H1 (cell line): ENCODE measurements around the gene RAB11FIP3. TPM values are rescaled to one million over a fixed set of nuclear protein-coding genes. Genes with fewer than 3 reads are reported as not detected.
A peak's percentile ranks its signal among the peaks of the same experiment; 100 is the strongest.

Experiments used
- CTCF ChIA-PET: fragments of 300-600 bp; sonication (Branson Sonifier 250); formaldehyde crosslinking; loops from one replicate; lab custom pipeline; 2021; ENCODE audit not compliant: partially characterized antibody; lab: Charles Lee
- POLR2A ChIA-PET: fragments of 300-600 bp; sonication (Branson Sonifier 250); formaldehyde crosslinking; loops from one replicate; lab custom pipeline; 2021; ENCODE audit warnings: inconsistent platforms; ENCODE audit not compliant: partially characterized antibody; lab: Charles Lee
- DNase-seq, 2 experiments: peaks; one replicate each; pipeline versions ENCODE4 v3.0.0 to v3.0.0-alpha.2; 2010 to 2022; ENCODE audit warnings: low spot score in 2 of 2, low read depth in 1 of 2, mixed read lengths in 1 of 2
- FAIRE-seq: peaks from 2 replicates; lab custom pipeline; 2011; peaks lifted over from hg19 to GRCh38; lab: Jason Lieb, UNC
- H2AFZ ChIP-seq: 2 replicates; pipeline ENCODE4 v1.8.1; 2012; ENCODE audit warnings: low read length, inconsistent platforms
- H2AK5ac ChIP-seq: 2 replicates; pipeline ENCODE4 v1.6.1; 2013; ENCODE audit warnings: low read depth, low read length
- H2BK120ac ChIP-seq: replicated peaks from 2 replicates; pipeline ENCODE3; 2013; ENCODE audit warnings: low read depth, low read length, inconsistent platforms
- H2BK12ac ChIP-seq: 2 replicates; pipeline ENCODE4 v1.6.1; 2013; ENCODE audit warnings: low read depth, low read length
- H2BK15ac ChIP-seq: 2 replicates; pipeline ENCODE4 v1.6.1; 2013; ENCODE audit warnings: low read length
- H2BK20ac ChIP-seq: 2 replicates; pipeline ENCODE4 v1.6.1; 2013; ENCODE audit warnings: low read length
- H2BK5ac ChIP-seq: 2 replicates; pipeline ENCODE4 v1.6.1; 2013; ENCODE audit warnings: low read depth, low read length
- H3K14ac ChIP-seq: 2 replicates; pipeline ENCODE4 v1.6.1; 2013; ENCODE audit warnings: inconsistent platforms; ENCODE audit not compliant: insufficient read length
- H3K18ac ChIP-seq: 2 replicates; pipeline ENCODE4 v1.6.1; 2013; ENCODE audit warnings: low read length; ENCODE audit errors: extremely low read depth
- H3K23ac ChIP-seq: 2 replicates; pipeline ENCODE4 v1.6.1; 2013; ENCODE audit warnings: inconsistent platforms; ENCODE audit not compliant: insufficient read length
- H3K23me2 ChIP-seq: 2 replicates; pipeline ENCODE4 v1.6.1; 2013; ENCODE audit warnings: low read depth, low read length
- H3K27ac ChIP-seq: 2 replicates; pipeline ENCODE4 v1.6.1; 2011; ENCODE audit warnings: low read depth, low read length, inconsistent platforms
- H3K27me3 ChIP-seq, 4 experiments: replicated peaks in 1 of 4; 1 replicate in 1 of 4; 2 replicates in 3 of 4; pipeline versions ENCODE4 v1.6.1 to v1.8.1; 2011 to 2013; ENCODE audit warnings: low read length in 3 of 4, mild to moderate bottlenecking in 3 of 4, inconsistent platforms in 2 of 4, mixed read lengths in 2 of 4, moderate library complexity in 1 of 4; ENCODE audit not compliant: control insufficient read depth in 3 of 4, insufficient read depth in 3 of 4; ENCODE audit errors: extremely low read depth in 1 of 4
- H3K36me3 ChIP-seq, 4 experiments: 2 replicates each; pipeline versions ENCODE4 v1.6.1 to v1.8.1; 2011 to 2013; ENCODE audit warnings: mild to moderate bottlenecking in 4 of 4, low read length in 3 of 4, moderate library complexity in 2 of 4, control low read depth in 1 of 4, inconsistent platforms in 1 of 4; ENCODE audit not compliant: insufficient read depth in 4 of 4, control insufficient read depth in 2 of 4
- H3K4ac ChIP-seq: replicated peaks from 2 replicates; pipeline ENCODE3; 2013; ENCODE audit warnings: low read length, low read depth, mixed read lengths, inconsistent platforms; ENCODE audit not compliant: insufficient read length
- H3K4me1 ChIP-seq, 4 experiments: replicated peaks in 1 of 4; 1 replicate in 1 of 4; 2 replicates in 3 of 4; pipeline versions ENCODE4 v1.6.1 to v1.8.1; 2011 to 2013; ENCODE audit warnings: low read length in 3 of 4, inconsistent platforms in 2 of 4, mixed read lengths in 1 of 4; ENCODE audit not compliant: insufficient read depth in 4 of 4, control insufficient read depth in 3 of 4
- H3K4me2 ChIP-seq, 2 experiments: 2 replicates each; pipeline versions ENCODE4 v1.6.1 to v1.8.1; 2011 to 2013; ENCODE audit warnings: low read depth in 2 of 2, low read length in 2 of 2, control low read depth in 1 of 2, inconsistent platforms in 1 of 2, mild to moderate bottlenecking in 1 of 2; ENCODE audit not compliant: insufficient read depth in 1 of 2
- H3K4me3 ChIP-seq, 4 experiments: fragments of 200-600, 300-600 bp in 1 of 4; sonication (generic), shearing (Covaris generic), sonication (Bioruptor Twin) in 1 of 4; 2 replicates each; pipeline versions ENCODE4 v1.5.1 to v1.8.1; 2011 to 2016; ENCODE audit warnings: low read length in 4 of 4, low read depth in 3 of 4, control low read depth in 2 of 4, inconsistent platforms in 2 of 4, mild to moderate bottlenecking in 2 of 4, mixed read lengths in 1 of 4, moderate library complexity in 1 of 4; ENCODE audit not compliant: insufficient read depth in 2 of 4; ENCODE audit errors: extremely low read depth in 1 of 4
- H3K56ac ChIP-seq: replicated peaks from 2 replicates; pipeline ENCODE3; 2013; ENCODE audit warnings: low read depth, mild to moderate bottlenecking, mixed read lengths, low read length, inconsistent platforms; ENCODE audit not compliant: insufficient read length
- H3K79me1 ChIP-seq: 2 replicates; pipeline ENCODE4 v1.6.1; 2013; ENCODE audit warnings: low read depth, low read length, control low read depth
- H3K79me2 ChIP-seq, 2 experiments: 2 replicates each; pipeline versions ENCODE4 v1.6.1 to v1.8.1; 2012 to 2013; ENCODE audit warnings: low read length in 2 of 2, mild to moderate bottlenecking in 2 of 2, inconsistent platforms in 1 of 2; ENCODE audit not compliant: insufficient read depth in 2 of 2, control insufficient read depth in 1 of 2
- H3K9ac ChIP-seq, 4 experiments: replicated peaks in 1 of 4; 1 replicate in 1 of 4; 2 replicates in 3 of 4; pipeline versions ENCODE4 v1.6.1 to v1.8.1; 2011 to 2013; ENCODE audit warnings: low read depth in 3 of 4, low read length in 3 of 4, control low read depth in 2 of 4, mild to moderate bottlenecking in 2 of 4, moderate library complexity in 2 of 4, inconsistent platforms in 1 of 4; ENCODE audit errors: extremely low read depth in 1 of 4
- H3K9me3 ChIP-seq, 2 experiments: 2 replicates each; pipeline versions ENCODE4 v1.6.1 to v1.8.1; 2012 to 2013; ENCODE audit warnings: mild to moderate bottlenecking in 2 of 2, moderate library complexity in 2 of 2, control low read depth in 1 of 2, inconsistent platforms in 1 of 2, low read depth in 1 of 2, low read length in 1 of 2, mixed read lengths in 1 of 2; ENCODE audit not compliant: insufficient read depth in 2 of 2
- H4K20me1 ChIP-seq, 2 experiments: replicated peaks in 1 of 2; 2 replicates each; pipeline versions ENCODE3 to v1.8.1; 2011 to 2013; ENCODE audit warnings: inconsistent platforms in 2 of 2, low read length in 2 of 2, mild to moderate bottlenecking in 1 of 2; ENCODE audit not compliant: insufficient read depth in 2 of 2, control insufficient read depth in 1 of 2
- H4K5ac ChIP-seq: 2 replicates; pipeline ENCODE4 v1.6.1; 2013; ENCODE audit warnings: low read length, low read depth, mixed read lengths, inconsistent platforms; ENCODE audit not compliant: insufficient read length
- H4K8ac ChIP-seq: 2 replicates; pipeline ENCODE4 v1.8.0; 2013; ENCODE audit warnings: mild to moderate bottlenecking, moderate library complexity, low read length, inconsistent platforms; ENCODE audit not compliant: insufficient read depth; ENCODE audit errors: extremely low read depth
- H4K91ac ChIP-seq: replicated peaks from 2 replicates; pipeline ENCODE3; 2013; ENCODE audit warnings: low read length, mixed read lengths, inconsistent platforms; ENCODE audit not compliant: insufficient read length
- BACH1 ChIP-seq: IDR thresholded peaks from 2 replicates; pipeline ENCODE4 v1.6.1; 2012; ENCODE audit warnings: low read length, improper control_type of control experiment
- CTCF ChIP-seq, 3 experiments: IDR thresholded peaks; 1 replicate in 2 of 3; 2 replicates in 1 of 3; pipeline versions ENCODE4 v1.5.1 to v1.6.1; 2011; ENCODE audit warnings: low read length in 3 of 3, mild to moderate bottlenecking in 3 of 3, inconsistent platforms in 2 of 3, low read depth in 1 of 3, moderate library complexity in 1 of 3; ENCODE audit not compliant: insufficient read depth in 1 of 3; ENCODE audit errors: control extremely low read depth in 1 of 3
- E2F6 ChIP-seq: IDR thresholded peaks from 2 replicates; pipeline ENCODE4 v1.6.1; 2012; ENCODE audit warnings: inconsistent platforms
- EZH2 ChIP-seq: fragments of 200-600 bp; sonication (generic); IDR thresholded peaks from 2 replicates; pipeline ENCODE4 v1.7.1; 2012; ENCODE audit warnings: low read depth, mild to moderate bottlenecking, moderate library complexity, low read length, inconsistent platforms; ENCODE audit not compliant: severe bottlenecking
- PHF8 ChIP-seq: fragments of 200-600 bp; sonication (generic); conservative IDR thresholded peaks from 2 replicates; pipeline ENCODE4 v1.7.1; 2012; ENCODE audit warnings: low read depth, mild to moderate bottlenecking, inconsistent platforms, low read length, moderate library complexity
- RAD21 ChIP-seq, 2 experiments: IDR thresholded peaks in 1 of 2; conservative IDR thresholded peaks in 1 of 2; 2 replicates each; pipeline ENCODE4 v1.6.1; 2011; ENCODE audit warnings: low read depth in 2 of 2, low read length in 2 of 2, improper control_type of control experiment in 1 of 2, inconsistent platforms in 1 of 2, mild to moderate bottlenecking in 1 of 2, moderate library complexity in 1 of 2
- RXRA ChIP-seq: IDR thresholded peaks from 2 replicates; pipeline ENCODE4 v1.6.1; 2011; ENCODE audit warnings: low read depth, mild to moderate bottlenecking, low read length, moderate library complexity; ENCODE audit not compliant: insufficient read depth
- TBP ChIP-seq: IDR thresholded peaks from 2 replicates; pipeline ENCODE4 v1.6.1; 2011; ENCODE audit warnings: low read depth, low read length, improper control_type of control experiment
- ZNF274 ChIP-seq: IDR thresholded peaks from 2 replicates; pipeline ENCODE4 v1.7.0; 2012; ENCODE audit warnings: low read length, borderline replicate concordance; ENCODE audit errors: extremely low read depth
- WGBS, 2 experiments: shearing (Covaris generic) in 1 of 2; methylation state at CpG; one replicate each; pipeline versions ENCODE4 v1.1.6 to v1.1.7; 2013 to 2015; ENCODE audit warnings: low lambda C conversion rate in 2 of 2, mixed read lengths in 2 of 2, inconsistent platforms in 1 of 2, low coverage in 1 of 2, missing lambda C conversion rate in 1 of 2; ENCODE audit not compliant: insufficient replicate concordance in 2 of 2, insufficient coverage in 1 of 2, insufficient read length in 1 of 2; ENCODE audit errors: extremely low coverage in 1 of 2, missing lambda C conversion rate in 1 of 2; 5-methylcytosine and 5-hydroxymethylcytosine counted together
- polyA plus RNA-seq, 7 experiments: library from polyadenylated mRNA; depleted of rRNA in 3 of 7; stranded (reverse) in 5 of 7; unstranded in 2 of 7; fragments of >200 nt in 5 of 7; fragments of 200-250 nt in 2 of 7; gene quantifications; 1 replicate in 5 of 7; 2 replicates in 1 of 7; 4 replicates in 1 of 7; pipeline versions ENCODE4 v1.2.1 to v1.2.3, GENCODE V29; 2011 to 2013; ENCODE audit warnings: missing spikeins in 2 of 7, mixed read lengths in 2 of 7
- total RNA-seq: library from RNA; stranded (reverse); fragmentation: NEBNext Ultra II Directional; extraction: Animal tissue kit (Norgen Biotek cat#: 25700); gene quantifications from 2 replicates; pipeline ENCODE4 v1.2.1, GENCODE V29; 2021

The RAB11FIP3 gene
- total and polyA plus RNA-seq, 2 of the 8 experiments (the other 6 are each of a cell fraction or from before 2014, with no cell fraction given) = 9.3 to 35.2 TPM

- ChIA-PET CTCF (interaction anchor here (0.9 to 1.5 kb wide), 3 partner anchors 13 to 16 kb away, joined by 3 to 6 read pairs (median 3); no protein-coding TSS in a partner anchor), POLR2A (interaction anchor here (0.6 to 3.0 kb wide), 5 partner anchors 9 to 47 kb away, joined by 3 to 22 read pairs (median 6); partner anchors contain the start of genes DECR2, MRPL28 and RAB11FIP3)
- peak overlapping the region; percentile 50; the same call in 1 of the 2 replicates for H2BK12ac ChIP-seq
- TF ChIP-seq PHF8 (no peak), BACH1 (no peak), RXRA (no peak), ZNF274 (no peak), CTCF (IDR thresholded peaks at IDR 0.05; ENCODE audit: control extremely low read depth in 1 of 3, insufficient read depth in 1 of 3, low read depth in 1 of 3, low read length in 3 of 3) (no peak), TBP (no peak), EZH2 (no peak), RAD21 (IDR thresholded peaks at IDR 0.05 in 1 of 2, conservative IDR thresholded peaks at IDR 0.05 in 1 of 2; ENCODE audit: low read depth in 2 of 2, low read length in 2 of 2) (no peak), E2F6 (no peak)
Observed at GRCh38 chr16:378821-379182, 46.6 kb upstream of the RAB11FIP3 start.

More at GRCh38 chr16:378821-379182, 46.6 kb upstream of the RAB11FIP3 start:
- H3K79me1 ChIP-seq = peaks cover 4% of the 10 kb centered on the region; the same call in 1 of the 2 replicates
- no peak overlapping the region for H3K56ac ChIP-seq
- no peak overlapping the region for H2BK120ac ChIP-seq
- FAIRE-seq (no peak), DNase-seq (no peak)
- peak overlapping the region; percentile 61 for H2BK15ac ChIP-seq
- peaks cover 0 to 24% of the 10 kb centered on the region in 2 experiments; a peak in 2 of 4 replicates for H3K79me2 ChIP-seq
- H2BK5ac ChIP-seq = peak overlapping the region; percentile 75; the same call in 1 of the 2 replicates
- H4K5ac ChIP-seq = peak overlapping the region; percentile 8
- H3K14ac ChIP-seq = no peak overlapping the region
- peaks cover 11% of the 10 kb centered on the region for H3K23me2 ChIP-seq
- H4K91ac ChIP-seq = peak overlapping the region; percentile 4
- no peaks in the 10 kb centered on the region for H3K9me3 ChIP-seq
- H3K9ac ChIP-seq = no peak overlapping the region
- H3K23ac ChIP-seq = no peak overlapping the region
- H2BK20ac ChIP-seq = no peak overlapping the region
- peak overlapping the region; percentile 51 to 68; a peak in 3 of 4 replicates for H3K4me2 ChIP-seq
- H3K27ac ChIP-seq = no peak overlapping the region
- peaks cover 12 to 38% (median 19%) of the 10 kb centered on the region in 4 experiments for H3K36me3 ChIP-seq
- H2AK5ac ChIP-seq = no peak overlapping the region; the same call in 1 of the 2 replicates
- H2AFZ ChIP-seq = no peak overlapping the region
- H3K18ac ChIP-seq = peak overlapping the region; percentile 71; the same call in 1 of the 2 replicates
- WGBS, 2 experiments = 76% methylated on average over 13 of the region's 14 CpGs; no CpG with 5 or more reads in 1 of the 2 experiments
- peak overlapping the region; percentile 65 for H4K8ac ChIP-seq
- H3K4me1 ChIP-seq = peaks cover 8 to 25% (median 14%) of the 10 kb centered on the region in 4 experiments
- H3K4ac ChIP-seq = no peak overlapping the region
- peak overlapping the region in 1 of 4 experiments; percentile 19; a peak in 1 of 8 replicates for H3K4me3 ChIP-seq
- H3K27me3 ChIP-seq = peaks cover 0 to 3% (median under 1%) of the 10 kb centered on the region in 4 experiments; a peak in 2 of 7 replicates
- peaks cover 15 to 32% of the 10 kb centered on the region in 2 experiments for H4K20me1 ChIP-seq
